Stimulated activated CD4-positive, alpha-beta T cell treated with anti-CD3 and anti-CD28 coated beads, TNF-alpha, amount 100 ng/mL, for 48 hours (primary cell): ENCODE measurements around the gene AP3B2.
A peak's percentile ranks its signal among the peaks of the same experiment; 100 is the strongest.

Source experiments
- DNase-seq, 3 donors: peaks; one replicate each; pipeline ENCODE4 v3.0.0-alpha.2; 2020; ENCODE audit warnings: low read depth in 3 of 3

The AP3B2 gene

DNA sequence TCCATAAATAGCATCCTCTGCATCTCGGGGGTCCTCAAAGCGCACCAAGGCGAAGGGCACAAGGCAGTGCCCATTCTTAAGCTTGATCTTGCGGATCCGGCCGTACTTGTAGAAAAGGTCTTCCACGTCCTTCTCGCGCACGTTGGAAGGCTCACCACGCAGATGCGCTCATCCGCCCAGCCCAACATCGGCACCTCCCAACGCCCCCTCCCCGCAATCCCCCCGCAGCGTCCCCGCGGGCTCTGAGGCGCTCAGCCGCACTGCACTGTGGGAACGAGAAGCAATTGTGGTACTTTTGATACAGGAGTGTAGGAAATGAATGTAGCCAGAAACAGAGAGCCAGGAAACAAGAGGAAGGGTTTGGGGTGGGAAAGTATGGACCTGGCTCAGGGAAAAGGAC, 17.5 kb downstream of the AP3B2 start:
- DNase-seq, result no peak

DNA sequence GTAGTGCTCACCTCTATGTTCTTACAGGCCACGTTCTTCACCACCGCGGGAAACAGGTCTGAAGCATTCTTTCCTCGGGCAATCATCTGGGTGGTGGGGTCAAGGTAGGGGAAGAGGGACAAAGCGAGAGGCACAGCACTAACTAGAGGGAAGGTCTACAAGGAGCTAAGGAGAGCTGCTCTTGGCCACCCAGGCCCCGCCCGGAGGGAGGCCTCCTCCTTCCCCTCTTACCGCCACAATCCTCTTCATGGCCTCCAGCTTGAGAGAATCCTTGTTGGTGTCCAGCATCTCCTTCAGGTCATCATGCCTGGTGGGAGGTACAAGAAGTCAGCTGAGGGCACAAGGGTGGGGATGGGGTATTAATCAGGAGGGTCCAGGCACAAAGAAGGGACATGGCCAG, 20.5 kb downstream of the AP3B2 start:
- no peak for DNase-seq

DNA sequence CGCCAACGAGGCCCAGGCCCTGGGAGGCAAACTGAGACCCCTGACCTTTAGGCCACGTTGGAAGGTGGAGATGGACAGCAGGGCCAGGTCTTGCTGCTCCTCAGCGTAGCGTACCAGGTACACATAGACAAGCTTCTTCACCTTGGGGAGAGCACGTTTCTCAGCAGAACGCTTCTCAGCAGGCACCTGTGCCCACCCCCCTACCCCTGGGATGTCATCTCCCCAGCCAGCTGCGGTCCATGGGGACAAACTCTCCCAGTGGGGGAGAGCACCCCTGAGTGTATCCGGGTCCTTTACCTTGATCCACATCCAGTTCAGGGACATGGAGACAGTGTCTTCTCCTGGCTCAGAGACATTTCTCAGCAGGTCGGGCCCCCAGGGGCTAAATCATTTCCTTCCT, 21.0 kb downstream of the AP3B2 start:
- no peak for DNase-seq

DNA sequence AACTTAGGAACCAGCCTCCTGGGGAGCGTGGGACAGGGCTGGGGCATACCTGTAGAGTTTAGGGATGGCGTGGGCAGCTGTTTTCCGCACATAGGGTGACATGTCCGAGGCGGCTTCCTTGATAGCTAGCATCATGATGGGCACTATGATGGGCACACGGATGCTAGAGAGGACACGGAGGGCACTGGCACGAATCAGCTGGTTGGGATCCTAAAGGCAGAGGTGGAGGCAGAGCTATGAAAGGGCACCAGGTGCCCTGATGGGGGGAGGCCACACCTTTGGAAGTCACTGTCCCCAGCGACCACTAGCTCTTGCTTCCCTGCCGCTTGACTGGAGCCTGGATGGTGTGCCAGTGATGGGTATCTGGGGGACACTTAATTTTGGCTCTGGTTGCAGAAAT, 28.3 kb downstream of the AP3B2 start:
- DNase-seq, result no peak

DNA sequence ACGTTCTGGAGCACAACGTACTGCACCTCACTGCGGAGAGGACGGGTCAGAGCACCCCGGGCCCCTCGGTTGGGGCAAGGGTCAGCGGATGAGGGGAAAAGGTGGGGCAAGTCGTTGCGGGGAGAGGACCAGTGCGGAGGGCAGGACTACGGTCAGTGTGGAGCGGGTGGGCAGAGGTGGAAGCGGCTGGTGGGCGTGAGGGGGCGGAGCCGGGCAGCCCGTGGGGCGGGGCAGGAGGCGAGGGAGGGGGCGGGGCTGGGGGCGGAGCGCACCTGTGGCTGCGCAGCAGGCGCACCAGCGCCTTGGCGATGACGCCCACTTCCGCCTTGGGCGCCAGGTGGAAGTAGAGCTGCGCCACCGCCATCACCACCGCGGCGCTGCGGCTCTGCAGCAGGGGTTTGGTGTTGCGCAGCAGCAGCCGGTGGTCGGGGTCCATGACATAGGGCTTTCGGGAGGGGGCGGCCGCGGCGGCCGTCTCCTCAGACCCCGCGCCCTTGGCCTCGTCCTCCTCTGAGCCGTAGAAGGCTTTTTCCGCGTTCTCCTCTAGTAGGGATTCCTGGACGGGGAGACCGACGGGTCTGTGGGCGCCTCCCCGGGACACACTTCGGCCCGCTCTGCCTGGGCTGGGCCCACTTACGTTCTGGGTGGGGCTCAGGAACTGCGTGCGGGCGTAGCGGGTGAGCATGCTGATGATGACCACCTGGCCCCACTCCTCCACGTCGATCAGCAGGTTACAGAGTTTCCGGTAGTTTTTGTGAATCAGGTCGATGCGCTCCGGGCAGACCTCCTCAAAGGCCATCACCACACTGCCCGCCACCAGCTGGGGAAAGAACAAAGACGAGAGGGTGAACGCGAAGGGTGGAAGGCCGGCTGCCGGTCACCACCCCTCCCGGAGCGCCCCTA, 29.2 kb downstream of the AP3B2 start:
- peak; percentile 53 to 75 (median 65) for DNase-seq

DNA sequence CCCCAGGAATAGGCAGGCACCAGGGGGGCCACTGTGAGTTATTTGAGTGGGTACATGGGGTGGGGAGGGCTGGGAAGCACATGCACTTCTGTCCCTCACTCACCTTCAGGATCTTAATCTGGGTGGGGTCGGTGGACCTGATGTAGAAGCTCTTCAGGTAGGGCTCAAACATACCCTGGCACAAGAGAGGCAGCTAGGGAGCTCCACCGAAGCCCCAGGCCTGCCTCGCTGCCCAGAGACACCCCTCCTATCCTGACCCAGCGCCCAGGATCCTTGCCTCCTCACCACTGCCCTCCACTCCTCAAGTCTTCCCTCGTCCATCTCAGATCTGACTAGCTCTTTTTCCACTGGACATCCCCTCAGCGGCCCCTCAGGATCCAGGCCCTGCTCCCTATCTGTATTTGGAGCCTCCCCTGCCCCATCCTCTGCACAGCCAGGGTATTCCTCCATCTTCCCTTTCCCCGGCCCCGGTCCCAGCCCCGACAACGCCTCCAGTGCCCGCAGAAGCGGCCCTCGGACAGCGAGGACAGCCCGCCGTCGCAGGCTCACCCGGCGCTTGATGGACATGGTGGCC, 30.0 kb downstream of the AP3B2 start:
- no peak for DNase-seq

DNA sequence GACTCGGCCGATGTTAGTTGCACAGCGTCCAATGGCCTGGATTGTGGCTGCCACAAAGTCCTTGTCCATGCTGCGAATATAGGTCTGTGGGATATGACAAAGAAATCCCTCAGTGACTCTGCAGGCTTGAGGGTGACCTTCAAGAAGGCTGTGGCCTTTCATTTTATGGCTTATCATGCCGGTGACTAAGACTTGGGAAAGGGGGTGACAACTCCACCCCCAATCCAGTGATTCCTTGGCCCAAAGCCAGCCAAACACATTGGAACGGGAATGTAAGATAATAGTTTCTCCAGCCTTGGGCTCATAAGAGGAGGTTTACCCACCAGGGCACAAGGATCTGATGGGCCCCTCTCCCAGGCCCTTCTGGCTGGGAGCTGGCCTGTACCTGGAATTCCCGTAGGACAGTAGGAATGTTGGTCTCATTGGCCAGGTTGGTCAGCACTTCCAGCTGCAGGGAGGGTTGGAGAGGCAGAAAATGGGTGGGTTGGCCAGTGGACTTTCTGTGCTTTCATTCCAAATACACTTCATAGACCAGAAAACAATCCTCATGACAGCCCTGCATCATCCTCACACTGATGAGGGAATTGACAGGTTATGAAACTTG, 31.9 kb downstream of the AP3B2 start:
- DNase-seq, result no peak

DNA sequence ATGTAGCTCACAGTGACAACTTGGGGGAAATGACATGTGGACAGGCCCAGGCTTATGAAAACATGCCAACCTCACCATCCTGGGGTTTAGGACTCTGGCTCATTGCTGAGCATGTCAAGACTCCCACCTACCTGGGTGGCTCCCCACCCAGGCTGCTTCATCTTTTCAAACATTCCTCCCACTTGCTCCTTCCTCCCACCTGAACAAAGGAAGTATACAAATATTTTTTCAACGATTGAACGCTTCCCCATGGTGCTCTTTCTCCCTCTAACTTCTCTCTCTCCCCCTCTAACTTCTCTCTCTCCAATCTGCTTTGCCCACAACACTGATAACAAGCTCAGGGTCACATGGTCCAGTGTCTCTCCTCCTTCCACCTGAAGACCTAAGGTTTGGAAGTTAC, 34.8 kb downstream of the AP3B2 start:
- no peak for DNase-seq

DNA sequence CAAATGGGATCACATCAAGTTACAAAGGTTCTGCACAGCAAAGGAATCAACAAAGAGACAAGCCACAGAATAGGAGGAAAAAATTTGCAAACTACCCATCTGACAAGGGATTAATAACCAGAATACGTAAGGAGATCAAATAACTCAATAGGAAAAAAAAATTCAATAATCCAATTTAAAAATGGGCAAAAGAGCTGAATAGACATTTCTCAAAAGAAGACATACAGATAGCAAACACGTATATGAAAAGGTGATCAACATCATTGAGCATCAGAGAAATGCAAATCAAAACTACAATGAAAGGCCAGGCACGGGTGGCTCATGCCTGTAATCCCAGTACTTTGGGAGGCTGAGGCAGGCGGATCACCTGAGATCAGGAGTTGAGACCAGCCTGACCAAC, 39.0 kb downstream of the AP3B2 start:
- no peak for DNase-seq

DNA sequence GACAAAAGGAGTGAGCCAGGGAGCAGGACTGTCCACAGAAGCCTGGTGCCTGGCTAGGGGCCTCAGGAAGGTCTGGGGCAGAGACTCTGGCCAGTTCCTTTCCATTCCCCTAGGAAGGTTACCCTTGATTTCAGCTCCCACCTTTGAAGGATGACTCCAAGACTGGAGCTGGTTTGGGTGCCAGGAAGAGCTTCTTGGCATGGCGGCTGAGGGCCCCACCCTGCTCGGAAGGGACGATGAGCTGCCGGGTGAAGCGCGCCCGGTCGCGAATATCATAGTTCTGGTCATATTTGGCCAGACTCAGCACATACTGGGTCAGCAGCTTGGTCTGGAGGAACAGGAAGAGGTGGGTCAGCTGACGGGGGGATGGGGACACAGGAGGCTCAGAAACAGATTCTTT, 43.1 kb downstream of the AP3B2 start:
- no peak for DNase-seq

DNA sequence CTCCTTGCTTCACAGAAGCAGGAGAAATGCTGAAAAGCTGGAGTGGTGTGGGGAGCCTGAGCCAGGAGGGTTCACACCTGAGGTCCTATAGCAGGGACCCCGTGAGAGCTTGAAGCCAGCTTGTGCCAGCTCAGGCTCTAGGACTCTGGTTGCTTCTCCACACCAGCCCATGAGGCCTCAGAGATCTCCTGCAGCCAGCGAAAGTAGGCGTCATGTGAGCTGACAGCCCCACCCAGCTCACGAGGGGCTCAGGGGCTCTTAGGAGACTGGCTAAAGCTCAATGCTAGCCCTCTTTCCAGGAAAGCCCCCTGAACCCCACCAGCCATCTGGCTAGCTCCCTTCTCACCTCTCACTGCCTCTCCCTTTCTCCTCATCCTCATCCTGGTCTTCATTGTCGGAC, 45.7 kb downstream of the AP3B2 start:
- no peak for DNase-seq

DNA sequence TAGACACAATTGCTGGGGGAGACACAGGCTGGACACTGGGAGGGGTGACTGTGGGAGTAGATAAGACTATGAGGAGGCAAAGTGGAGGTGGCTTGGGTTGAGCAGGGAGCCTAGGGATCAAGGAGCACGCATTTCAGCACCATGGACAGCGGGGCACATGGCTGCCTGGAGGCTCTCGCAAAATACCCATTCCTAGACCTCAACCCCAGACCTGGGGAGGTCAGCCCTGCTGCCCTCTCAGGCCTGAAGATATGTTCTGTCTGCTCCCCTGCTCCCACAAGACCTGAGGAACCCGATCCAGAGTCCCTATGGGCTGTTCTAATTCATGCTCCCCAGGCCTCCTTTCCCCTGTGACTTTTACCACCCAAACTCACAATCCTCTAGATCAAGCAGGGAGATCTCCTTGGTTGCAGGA, 46.5 kb downstream of the AP3B2 start:
- DNase-seq, result peak in 1 of 3 donors; percentile 34

DNA sequence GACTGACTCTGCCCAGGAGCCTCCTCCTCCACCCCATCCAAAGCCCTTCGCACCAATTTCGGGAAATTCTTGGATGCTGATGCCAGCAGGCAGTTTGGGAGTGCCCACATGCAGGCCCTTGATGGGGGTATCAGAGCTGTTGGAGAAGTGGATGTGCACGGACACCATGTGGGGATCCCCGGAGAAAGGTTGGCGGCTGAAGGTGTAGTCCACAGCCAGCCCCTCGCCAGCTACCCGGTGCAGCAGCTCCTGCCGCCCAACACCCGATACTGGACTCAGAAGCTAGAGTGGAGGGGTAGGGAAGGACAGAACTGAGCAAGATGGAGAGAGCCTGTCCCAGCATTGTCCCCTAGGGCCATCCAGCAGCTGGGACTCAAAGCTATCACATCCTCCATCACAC, 47.0 kb downstream of the AP3B2 start:
- no peak for DNase-seq

DNA sequence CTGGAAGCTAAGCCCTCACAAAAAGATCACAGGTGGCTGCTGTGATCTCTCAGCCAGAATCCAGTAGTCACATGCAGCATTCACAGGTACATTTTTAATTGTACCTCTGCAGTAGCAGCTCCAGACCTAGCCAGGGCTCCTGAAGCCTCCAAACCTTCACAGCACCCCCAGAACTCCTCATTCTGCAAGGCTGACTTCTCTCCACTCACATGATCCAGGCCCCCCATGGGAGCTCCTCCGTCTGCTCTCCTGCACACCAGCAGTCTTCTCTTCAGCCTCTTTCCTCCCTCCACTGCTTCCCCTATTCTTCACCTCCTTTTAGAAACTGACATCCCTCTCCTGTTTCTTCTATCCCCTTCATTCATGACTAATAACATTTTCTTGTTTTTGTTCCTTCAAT, 49.3 kb downstream of the AP3B2 start:
- DNase-seq, result no peak

DNA sequence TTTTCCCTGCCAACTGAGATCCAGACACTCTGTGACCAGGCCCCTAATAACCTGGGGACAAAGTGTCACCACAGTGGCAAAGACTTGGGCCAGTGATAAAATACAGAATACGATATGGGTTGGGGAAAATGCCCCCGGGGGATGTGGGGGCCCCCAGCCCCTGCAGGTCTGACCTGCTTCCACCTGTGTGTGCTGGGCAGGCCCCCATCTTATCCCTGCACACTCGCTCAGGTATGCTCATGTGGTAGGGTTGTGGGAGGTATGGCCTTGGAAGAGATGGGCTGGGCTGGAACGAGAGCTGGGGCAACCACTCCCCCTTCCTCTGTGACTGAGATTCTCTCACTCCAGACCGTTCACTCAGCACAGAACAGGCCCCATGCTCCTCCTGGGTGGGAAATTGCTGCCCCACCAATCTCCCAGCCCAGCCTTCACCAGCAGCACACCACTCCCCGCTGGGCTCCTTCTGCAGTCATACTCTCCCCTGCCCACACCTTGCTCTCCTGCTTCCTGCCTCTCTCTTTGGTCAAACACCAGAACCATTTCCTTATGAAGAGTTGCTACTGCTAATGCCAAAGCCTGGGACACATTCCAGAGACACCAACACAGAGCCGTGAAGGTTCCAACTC, 52.9 kb downstream of the AP3B2 start:
- no peak for DNase-seq

DNA sequence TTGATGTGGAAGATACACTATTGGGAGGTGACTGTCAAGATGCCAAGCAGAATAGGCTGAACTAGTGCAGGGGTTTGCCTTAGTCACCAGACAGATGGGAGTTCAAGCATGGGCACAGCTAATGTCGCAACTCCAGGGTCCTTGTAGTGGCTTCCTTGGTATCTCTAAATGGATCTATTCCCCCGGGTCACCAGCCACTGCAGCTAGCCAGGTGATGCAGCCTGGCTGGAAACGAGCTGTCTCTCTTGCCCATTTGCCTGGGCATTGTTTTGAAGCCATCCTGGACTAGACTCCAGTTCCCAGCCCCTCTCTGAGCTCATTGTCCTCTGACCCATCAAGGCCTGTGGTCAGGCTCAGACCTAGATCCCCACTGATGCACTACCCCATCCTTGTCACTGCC, 54.1 kb downstream of the AP3B2 start:
- DNase-seq, result no peak

DNA sequence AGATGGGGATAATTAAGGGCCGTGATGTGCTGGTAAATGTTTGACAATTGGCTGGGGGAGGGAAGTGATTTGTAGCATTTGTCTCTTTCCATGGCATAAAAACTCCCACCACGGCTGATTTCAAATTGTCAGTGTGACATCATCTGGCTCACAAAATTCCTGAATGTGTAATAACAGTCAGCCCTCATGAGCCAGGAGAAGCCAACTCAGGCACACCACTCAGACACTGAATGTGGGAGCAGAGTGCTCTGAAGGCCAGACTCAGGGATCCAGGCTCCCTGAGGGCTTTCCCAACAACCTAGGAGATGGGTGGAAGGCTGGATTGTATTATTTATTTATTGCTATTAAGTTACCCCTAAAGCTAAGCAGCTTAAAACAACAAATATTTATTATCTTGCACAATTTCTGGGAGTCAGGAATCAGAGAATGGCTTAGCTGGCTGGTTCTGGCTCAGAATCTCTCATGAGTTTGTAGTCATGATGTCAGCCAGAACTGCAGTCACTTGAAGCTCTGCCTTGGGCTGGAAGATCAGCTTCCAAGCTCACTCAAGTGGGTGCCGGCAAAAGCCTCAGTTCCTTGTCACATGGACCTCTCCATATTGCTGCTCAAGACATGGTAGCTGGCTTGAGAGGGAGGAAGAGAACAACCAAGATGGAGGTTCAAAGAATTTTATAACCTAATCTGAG, 56.0 kb downstream of the AP3B2 start:
- no peak for DNase-seq

DNA sequence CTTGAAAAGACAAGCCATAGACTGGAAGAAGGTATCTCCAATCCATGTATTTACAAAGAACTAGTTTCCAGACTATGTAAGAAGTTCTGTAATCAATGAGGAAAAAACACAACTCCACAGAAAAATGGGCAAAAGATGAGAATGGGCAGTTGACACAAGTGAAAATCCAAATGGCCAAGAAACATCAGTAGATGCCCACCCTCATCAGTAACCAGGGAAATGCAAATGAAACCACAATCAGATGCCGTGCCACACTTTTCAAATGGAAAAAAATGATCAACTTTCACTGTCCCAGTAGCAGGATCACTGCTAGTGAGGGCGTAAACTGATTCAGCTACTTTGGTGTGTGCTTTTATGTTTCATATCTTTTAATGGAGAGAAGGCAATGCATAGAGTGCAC, 58.0 kb downstream of the AP3B2 start:
- no peak for DNase-seq

DNA sequence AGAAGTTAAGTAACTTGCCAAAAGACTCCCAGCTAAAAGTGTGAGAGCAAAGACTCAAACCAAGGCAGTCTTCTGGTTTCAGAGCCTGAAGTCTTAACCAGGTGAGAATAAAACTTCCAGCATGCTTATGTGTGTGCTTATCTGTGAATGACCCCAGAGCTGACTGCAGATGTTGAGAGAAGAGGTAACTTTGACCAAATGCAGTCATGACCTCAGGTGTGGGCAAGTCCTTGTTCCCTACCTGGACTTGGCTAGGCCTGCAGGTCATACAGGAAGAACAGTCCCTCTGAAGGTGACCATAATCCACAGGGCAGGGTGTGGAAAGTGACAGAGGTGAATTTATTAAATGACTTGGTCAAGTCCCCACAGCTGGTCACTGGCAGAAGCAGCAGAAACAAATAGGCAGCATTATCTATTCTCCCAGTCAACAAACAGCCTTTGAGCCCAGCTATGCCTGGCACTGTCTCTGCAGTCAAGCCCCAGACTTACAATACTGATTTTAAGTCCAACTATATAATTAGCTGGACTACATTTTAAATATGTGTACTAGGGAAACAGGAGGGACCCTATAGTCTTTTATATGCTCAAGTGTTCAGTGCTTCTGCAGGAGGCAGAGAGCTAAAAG, 59.5 kb downstream of the AP3B2 start:
- DNase-seq, result no peak

DNA sequence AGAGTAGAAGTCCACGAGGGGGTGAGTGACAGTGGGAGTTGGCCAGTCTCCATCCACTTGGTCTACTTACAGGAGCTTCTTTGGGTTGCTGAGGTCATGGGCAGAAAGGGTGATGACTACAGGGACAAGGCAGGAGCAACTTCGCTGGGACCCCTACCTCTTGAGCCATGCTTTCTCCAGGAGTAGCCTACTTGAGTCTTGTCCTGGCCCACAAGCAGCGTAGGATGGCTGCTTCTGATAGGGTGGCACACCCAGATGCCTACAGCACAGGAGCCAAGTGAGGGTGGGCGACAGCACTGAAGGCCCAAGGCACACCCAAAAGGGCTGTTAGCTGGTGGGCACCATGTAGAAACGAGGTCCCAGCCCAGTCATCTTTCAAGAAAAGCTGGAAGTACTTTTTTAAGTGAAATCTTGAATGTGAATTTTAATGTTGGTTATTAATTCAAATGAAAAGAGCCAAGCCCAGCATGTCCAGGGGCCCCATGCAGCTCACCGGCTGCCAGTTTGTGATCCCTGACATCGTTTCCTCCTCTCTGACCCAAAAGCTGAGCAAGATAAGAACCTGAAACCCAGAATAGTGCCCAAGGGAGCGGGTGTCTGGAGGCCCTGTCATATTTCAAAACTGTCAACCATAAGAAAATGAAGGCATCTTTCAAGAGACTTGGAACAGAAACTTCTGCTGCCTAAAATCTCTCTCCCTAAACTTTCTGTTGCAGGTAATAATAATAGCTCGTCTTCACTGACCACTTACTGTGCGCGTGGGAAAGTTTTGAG, 60.3 kb downstream of the AP3B2 start:
- no peak for DNase-seq
